DOHH2 (cell line): Measurements from ENCODE around the gene NR3C2.

Experiments used
- CTCF ChIP-seq: fragments of 200-600 bp; sonication (generic); IDR thresholded peaks from one replicate; pipeline ENCODE4 v1.5.1; 2014; ENCODE audit warnings: antibody characterized with exemption, mild to moderate bottlenecking, low read depth, low read length; ENCODE audit not compliant: poor library complexity, severe bottlenecking
- EZH2phosphoT487 ChIP-seq: fragments of 200-600 bp; sonication (generic); IDR thresholded peaks from 2 replicates; pipeline ENCODE4 v1.6.1; 2017; ENCODE audit warnings: borderline replicate concordance, mild to moderate bottlenecking, antibody characterized with exemption, low read length, moderate library complexity, mixed read lengths

- no peak for TF ChIP-seq CTCF
- no peak for TF ChIP-seq EZH2phosphoT487
These were observed 111.5 kb downstream of the NR3C2 start for GRCh38 chr4:148330724-148331123.
